Measurements from ENCODE around the gene U2AF1L4.
A peak's percentile ranks its signal among the peaks of the same experiment; 100 is the strongest.

Gene U2AF1L4

DNA sequence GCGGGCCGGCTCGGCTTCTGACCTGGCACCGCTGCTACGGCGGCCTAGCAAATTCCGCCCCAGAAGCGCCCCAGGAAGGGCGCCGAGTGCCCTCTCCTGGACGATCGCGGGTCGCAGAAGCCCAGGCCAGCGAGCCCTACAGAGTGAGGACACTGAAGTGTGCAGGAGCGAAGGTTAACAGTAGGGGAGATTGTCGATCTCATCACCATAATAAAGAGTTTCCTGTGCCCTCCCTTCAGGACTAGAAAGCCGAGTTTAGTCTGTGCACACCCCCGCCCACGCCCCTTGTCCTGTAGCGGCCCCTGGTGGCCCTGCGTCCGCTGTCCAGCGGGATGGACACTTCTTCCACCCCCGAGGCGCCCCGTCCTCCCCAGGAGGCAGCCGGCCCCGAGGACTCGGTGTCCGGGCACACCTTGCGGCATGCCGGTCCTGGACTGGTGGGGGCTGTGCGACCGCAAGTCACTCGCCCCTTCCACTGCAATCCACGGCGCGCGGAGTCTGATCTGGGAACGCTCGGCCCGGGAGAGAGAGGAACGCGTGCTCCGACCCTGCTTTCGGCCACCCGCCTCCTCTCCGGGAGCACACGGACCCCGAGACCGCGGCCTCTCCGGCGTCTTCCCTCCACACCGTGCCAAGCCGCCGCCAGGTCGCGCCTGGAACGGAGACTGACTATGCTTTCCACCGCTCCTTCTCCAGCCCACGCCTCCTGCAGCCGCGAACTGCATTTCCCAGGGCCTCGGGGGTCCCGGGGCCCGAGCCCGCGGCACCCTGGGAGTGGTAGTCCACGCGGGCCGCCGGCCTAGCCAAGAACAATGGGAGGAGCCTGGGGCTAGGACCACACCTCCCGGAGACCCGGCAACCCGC, 28.2 kb downstream of the U2AF1L4 start:
- DNase-seq, result peak; percentile 98
- H3K4me3 Mint-ChIP-seq, result peak overlapping the region; percentile 85
- peaks cover 63% of the 10 kb centered on the region for H3K4me1 Mint-ChIP-seq
- peaks cover 22% of the 10 kb centered on the region for H3K36me3 Mint-ChIP-seq
- H3K27me3 Mint-ChIP-seq, result no peaks in the 10 kb centered on the region
- peak overlapping the region; percentile 96 for H3K27ac Mint-ChIP-seq
- CTCF ChIA-PET, result interaction anchor here (1.8 to 6.7 kb wide), 2 partner anchors 19 to 23 kb away, joined by 10 to 236 read pairs; no protein-coding TSS in a partner anchor
- H3K9me3 Mint-ChIP-seq, result no peaks in the 10 kb centered on the region

DNA sequence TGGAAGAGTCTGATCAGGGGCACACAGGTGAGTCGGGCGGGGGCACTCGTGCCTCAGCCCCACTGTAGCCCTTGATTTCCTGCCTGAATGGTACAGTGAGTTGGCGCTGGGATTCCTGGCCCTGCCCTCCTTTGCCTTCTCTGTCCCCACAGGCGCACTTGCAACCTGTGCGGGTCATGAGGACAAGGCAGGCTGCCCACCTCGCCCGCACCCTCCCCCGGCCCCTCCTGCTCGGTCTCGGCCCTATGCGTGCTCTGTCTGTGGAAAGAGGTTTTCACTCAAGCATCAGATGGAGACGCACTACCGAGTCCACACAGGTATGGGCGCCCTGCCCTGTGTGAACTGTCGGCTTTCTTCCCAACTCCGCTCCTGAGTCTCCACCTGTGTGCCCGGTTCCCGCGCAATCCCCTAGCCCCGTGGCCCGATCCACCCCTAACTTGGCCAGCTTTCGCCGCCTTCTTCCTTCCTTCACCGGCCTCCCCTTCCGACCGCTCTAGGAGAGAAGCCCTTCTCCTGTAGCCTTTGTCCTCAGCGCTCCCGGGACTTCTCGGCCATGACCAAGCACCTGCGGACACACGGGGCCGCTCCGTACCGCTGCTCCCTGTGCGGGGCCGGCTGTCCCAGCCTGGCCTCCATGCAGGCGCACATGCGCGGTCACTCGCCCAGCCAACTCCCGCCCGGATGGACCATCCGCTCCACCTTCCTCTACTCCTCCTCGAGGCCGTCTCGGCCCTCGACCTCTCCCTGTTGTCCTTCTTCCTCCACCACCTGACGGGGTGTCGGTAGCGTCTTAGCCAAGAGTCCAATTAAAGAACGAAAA, 29.0 kb downstream of the U2AF1L4 start:
- H3K4me1 Mint-ChIP-seq, result peaks cover 66% of the 10 kb centered on the region
- H3K27ac Mint-ChIP-seq, result peak overlapping the region; percentile 96
- peak overlapping the region; percentile 85 for H3K4me3 Mint-ChIP-seq
- H3K27me3 Mint-ChIP-seq, result no peaks in the 10 kb centered on the region
- H3K9me3 Mint-ChIP-seq, result no peaks in the 10 kb centered on the region
- peaks cover 17% of the 10 kb centered on the region for H3K36me3 Mint-ChIP-seq
- CTCF ChIA-PET, result interaction anchor here (0.8 to 6.7 kb wide), 3 partner anchors 18 to 215 kb away, joined by 3 to 236 read pairs (median 3); no protein-coding TSS in a partner anchor
- DNase-seq, result peak; percentile 46

DNA sequence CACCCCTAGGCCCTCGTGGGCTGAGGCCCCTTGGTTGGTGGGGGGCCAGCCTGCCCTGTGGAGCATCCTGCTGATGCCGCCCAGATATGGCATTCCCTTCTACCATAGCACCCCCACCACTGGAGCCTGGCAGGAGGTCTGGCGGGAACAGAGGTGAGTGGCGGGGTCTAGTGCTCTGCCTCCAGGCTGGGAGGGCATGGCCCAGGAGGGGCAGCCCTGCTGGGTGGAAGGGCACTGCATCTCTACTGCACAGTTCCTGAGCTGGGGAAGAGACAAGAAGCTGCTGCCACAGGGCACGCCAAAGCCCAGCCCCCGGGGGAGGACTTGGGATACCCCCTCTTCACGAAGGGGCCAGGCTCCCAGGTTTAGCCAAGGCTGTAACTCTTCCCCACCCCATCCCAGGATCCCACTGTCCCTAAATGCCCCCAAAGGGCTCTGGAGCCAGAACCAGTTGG, 29.8 kb downstream of the U2AF1L4 start:
- peaks cover 17% of the 10 kb centered on the region for H3K36me3 Mint-ChIP-seq
- peak overlapping the region; percentile 85 for H3K4me3 Mint-ChIP-seq
- no peak for DNase-seq

DNA sequence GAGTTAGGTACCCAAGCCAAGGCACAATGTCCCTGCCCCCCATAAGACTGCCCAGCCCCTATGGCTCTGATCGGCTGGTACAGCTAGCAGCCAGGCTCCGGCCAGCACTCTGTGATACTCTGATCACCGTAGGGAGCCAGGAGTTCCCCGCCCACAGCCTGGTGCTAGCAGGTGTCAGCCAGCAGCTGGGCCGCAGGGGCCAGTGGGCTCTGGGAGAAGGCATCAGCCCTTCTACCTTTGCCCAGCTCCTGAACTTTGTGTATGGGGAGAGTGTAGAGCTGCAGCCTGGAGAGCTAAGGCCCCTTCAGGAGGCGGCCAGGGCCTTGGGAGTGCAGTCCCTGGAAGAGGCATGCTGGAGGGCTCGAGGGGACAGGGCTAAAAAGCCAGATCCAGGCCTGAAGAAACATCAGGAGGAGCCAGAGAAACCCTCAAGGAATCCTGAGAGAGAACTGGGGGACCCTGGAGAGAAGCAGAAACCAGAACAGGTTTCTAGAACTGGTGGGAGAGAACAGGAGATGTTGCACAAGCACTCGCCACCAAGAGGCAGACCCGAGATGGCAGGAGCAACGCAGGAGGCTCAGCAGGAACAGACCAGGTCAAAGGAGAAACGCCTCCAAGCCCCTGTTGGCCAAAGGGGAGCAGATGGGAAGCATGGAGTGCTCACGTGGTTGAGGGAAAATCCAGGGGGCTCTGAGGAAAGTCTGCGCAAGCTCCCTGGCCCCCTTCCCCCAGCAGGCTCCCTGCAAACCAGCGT, 30.4 kb downstream of the U2AF1L4 start:
- Mint-ChIP-seq H3K27me3 (no peaks in the 10 kb centered on the region), H3K4me1 (peaks cover 75% of the 10 kb centered on the region), H3K4me3 (peak overlapping the region; percentile 83), H3K9me3 (no peaks in the 10 kb centered on the region), H3K27ac (peak overlapping the region; percentile 97), H3K36me3 (peaks cover 14% of the 10 kb centered on the region)
- CTCF ChIA-PET, result interaction anchor here (0.6 to 6.7 kb wide), 3 partner anchors 17 to 166 kb away, joined by 3 to 236 read pairs (median 3); no protein-coding TSS in a partner anchor
- DNase-seq, result peak; percentile 52

More for the DNA sequence above, 29.8 kb downstream of the U2AF1L4 start:
- Mint-ChIP-seq H3K9me3 (no peaks in the 10 kb centered on the region), H3K27me3 (no peaks in the 10 kb centered on the region), H3K27ac (peak overlapping the region; percentile 96), H3K4me1 (peaks cover 74% of the 10 kb centered on the region)
- CTCF ChIA-PET, result interaction anchor here (0.8 to 6.7 kb wide), 3 partner anchors 18 to 216 kb away, joined by 3 to 236 read pairs (median 3); no protein-coding TSS in a partner anchor

DNA sequence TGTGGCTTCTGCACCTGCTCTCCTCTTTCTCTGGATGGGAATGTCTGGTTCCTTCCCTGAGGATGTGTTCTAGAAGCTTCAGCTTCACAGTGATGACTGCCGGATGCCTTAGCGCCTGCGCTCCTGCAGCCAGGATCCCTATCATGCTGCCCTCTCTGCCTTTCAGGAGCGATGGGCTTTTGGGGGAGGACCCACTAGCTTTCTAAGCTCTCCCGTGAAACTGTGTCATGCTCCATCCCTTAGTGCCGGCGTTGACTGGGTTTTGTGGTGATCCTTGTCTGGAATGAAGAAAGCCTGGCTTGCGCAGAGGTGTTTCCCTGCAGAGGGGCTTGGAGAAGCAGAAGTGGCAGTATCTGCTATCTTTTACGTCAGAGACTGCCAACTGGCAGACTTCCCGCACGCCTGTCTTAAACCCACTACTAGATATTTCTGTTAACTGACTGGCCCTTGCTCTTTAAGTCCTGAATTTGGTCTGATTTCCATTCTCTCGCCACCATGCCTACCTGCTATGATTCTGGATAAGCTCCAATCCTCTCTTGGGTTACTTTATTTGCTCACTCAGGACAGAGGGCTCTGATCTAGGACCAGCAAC, 31.2 kb downstream of the U2AF1L4 start:
- CTCF ChIA-PET, result interaction anchor here (1.3 to 6.7 kb wide), 3 partner anchors 9 to 23 kb away, joined by 4 to 236 read pairs (median 6); no protein-coding TSS in a partner anchor
- no peak for DNase-seq
- no peaks in the 10 kb centered on the region for H3K27me3 Mint-ChIP-seq
- H3K36me3 Mint-ChIP-seq, result peaks cover 14% of the 10 kb centered on the region
- H3K4me3 Mint-ChIP-seq, result peak overlapping the region; percentile 83
- peaks cover 70% of the 10 kb centered on the region for H3K4me1 Mint-ChIP-seq
- no peaks in the 10 kb centered on the region for H3K9me3 Mint-ChIP-seq
- H3K27ac Mint-ChIP-seq, result peak overlapping the region; percentile 97

DNA sequence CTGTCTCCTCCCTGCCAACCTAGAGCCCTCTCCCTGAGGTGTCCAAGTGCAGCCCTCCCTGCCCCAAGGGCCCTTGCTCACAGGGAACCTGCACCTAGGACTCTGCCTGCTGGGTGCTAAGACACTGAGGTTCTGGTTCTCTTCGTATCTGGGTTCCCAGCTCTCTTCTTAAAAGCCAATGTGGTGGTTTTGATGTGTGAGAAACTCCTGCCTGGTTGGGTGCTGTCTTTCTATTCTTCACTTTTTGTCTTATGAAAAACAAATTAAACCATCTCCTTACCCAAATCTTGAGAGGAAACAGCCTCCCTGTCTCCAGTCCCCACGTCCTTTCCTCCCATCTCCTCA, 31.7 kb downstream of the U2AF1L4 start:
- DNase-seq, result no peak
- H3K36me3 Mint-ChIP-seq, result peaks cover 14% of the 10 kb centered on the region
- CTCF ChIA-PET, result interaction anchor here (1.3 to 6.7 kb wide), 3 partner anchors 8 to 24 kb away, joined by 4 to 236 read pairs (median 6); no protein-coding TSS in a partner anchor
- peaks cover 69% of the 10 kb centered on the region for H3K4me1 Mint-ChIP-seq
- peak overlapping the region; percentile 97 for H3K27ac Mint-ChIP-seq
- no peaks in the 10 kb centered on the region for H3K27me3 Mint-ChIP-seq
- H3K4me3 Mint-ChIP-seq, result peak overlapping the region; percentile 83
- no peaks in the 10 kb centered on the region for H3K9me3 Mint-ChIP-seq

DNA sequence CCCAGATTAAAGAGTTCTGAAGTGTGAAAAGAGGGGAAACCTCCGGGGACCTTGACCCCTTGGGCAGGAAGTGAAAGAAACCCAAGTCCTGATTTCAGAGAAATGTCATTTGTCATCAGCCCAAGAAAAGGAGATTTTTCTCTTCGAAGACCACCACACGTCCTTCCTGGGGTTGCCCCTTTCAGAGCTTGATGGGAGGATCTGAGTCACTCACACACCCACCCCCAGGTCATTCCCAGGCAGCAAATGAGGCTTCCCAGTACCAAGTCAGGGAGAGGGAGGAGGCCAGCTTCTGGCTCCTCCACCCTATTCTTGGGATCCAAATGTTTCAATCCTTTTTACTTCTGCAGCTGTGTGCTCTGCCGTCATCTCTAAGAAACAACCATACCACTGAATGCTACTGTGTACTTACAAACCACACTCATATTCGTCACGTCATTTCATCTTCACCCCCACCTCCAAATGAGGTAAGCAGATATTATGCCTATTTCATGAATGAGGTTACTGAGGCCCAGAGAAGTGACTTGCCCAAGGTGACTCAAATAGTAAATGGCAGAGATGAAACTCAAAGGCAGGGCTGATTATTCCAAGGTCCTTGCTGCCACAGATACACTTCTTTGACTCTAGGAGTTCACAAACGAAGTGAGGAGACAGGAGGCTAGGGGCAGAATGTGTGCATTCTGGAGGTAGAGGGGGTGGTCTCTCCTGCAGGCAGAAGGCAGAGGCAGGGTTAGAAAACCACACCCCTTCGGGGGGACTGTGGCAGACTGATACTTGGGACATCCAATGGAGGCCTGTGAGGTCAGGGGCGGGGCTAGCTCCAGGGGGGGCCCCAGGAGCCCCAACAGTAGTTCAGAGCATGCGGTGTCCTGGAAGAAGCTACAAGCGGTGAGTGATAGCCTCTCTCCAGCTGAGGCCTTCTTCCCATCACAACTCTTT, 32.4 kb downstream of the U2AF1L4 start:
- H3K4me1 Mint-ChIP-seq, result peaks cover 71% of the 10 kb centered on the region
- peak; percentile 65 for DNase-seq
- no peaks in the 10 kb centered on the region for H3K9me3 Mint-ChIP-seq
- CTCF ChIA-PET, result interaction anchor here (1.3 to 6.7 kb wide), 4 partner anchors 7 to 35 kb away, joined by 4 to 236 read pairs (median 6); partner anchors contain the start of gene LIN37
- H3K36me3 Mint-ChIP-seq, result peaks cover 14% of the 10 kb centered on the region
- peak overlapping the region; percentile 83 for H3K4me3 Mint-ChIP-seq
- peak overlapping the region; percentile 97 for H3K27ac Mint-ChIP-seq
- H3K27me3 Mint-ChIP-seq, result no peaks in the 10 kb centered on the region

DNA sequence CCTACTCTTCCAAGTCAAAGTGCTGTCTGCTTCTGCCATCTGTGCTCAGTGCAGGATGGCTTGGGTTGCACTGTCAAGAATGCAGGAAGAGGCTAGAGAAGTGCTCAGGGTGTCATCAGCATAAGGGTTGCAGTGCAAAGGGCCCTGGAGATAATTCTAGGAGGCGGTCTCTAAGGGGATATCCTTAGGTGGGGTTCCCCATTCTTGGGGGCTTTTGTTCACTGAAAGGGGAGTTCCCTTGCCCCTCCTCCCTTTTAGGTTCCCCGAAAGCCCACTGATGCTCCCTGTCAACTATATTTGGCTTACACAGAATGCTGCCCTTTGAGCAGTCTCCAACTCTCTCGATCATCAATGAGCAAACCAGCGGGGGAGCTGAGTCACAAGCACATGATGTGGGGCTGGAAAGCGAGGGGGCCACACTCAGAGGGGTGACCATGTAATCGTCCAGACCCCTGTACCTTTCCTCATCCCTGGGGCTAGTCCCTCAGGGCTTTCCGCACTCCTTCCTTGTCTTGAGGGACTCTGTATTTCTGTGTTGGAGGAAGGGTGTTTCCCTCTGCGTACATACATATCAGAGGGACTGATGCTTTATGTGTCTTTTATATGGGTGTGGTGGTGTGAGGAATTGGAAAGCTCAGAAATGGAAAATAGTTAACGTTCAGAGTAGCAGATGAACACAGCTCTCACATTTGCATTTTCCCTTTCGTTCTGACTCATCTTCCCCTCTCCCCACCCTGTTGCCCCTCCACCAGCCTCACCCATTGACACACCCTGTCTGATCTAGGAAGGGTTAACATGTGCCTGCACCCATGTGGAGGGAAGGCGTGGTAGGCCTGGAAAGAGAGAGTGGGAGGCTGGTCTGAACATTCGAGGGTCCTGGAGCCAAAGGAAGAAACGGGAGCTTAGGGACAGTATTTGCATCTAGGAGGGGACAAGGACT, 34.2 kb downstream of the U2AF1L4 start:
- H3K36me3 Mint-ChIP-seq, result peaks cover 11% of the 10 kb centered on the region
- H3K4me1 Mint-ChIP-seq, result peaks cover 66% of the 10 kb centered on the region
- H3K4me3 Mint-ChIP-seq, result peak overlapping the region; percentile 11
- H3K9me3 Mint-ChIP-seq, result no peaks in the 10 kb centered on the region
- peak overlapping the region; percentile 97 for H3K27ac Mint-ChIP-seq
- CTCF ChIA-PET, result interaction anchor here (1.3 to 6.7 kb wide), 3 partner anchors 13 to 67 kb away, joined by 4 to 236 read pairs (median 5); partner anchors contain the start of gene LIN37
- peak; percentile 60 for DNase-seq
- H3K27me3 Mint-ChIP-seq, result no peaks in the 10 kb centered on the region

DNA sequence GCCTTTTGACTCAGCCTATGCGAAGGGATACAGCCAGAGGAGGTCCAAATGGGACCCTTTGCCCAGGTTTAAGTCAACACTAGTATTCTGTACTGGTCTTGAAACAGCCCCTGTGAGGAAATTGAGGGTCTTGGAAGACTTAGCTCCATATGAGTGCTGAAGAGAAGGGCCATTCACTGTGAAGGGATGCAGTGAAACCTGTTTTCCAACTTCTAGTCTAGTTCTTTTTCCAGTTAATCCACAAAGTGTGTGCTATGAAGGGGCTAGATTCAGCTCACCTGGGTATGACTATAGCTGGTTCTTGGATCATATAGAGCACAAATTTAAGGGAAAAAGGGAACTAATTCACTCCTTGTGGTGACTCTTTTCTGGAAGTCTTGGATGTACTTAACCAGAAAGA, 36.8 kb downstream of the U2AF1L4 start:
- Mint-ChIP-seq H3K27ac (no peak overlapping the region), H3K36me3 (peaks cover 1% of the 10 kb centered on the region), H3K4me1 (peaks cover 41% of the 10 kb centered on the region), H3K27me3 (peaks cover 9% of the 10 kb centered on the region), H3K4me3 (no peak overlapping the region), H3K9me3 (no peaks in the 10 kb centered on the region)
- CTCF ChIA-PET, result interaction anchor here (3.4 kb wide), 1 partner anchor 13 kb away, joined by 28 read pairs; no protein-coding TSS in a partner anchor
- no peak for DNase-seq

DNA sequence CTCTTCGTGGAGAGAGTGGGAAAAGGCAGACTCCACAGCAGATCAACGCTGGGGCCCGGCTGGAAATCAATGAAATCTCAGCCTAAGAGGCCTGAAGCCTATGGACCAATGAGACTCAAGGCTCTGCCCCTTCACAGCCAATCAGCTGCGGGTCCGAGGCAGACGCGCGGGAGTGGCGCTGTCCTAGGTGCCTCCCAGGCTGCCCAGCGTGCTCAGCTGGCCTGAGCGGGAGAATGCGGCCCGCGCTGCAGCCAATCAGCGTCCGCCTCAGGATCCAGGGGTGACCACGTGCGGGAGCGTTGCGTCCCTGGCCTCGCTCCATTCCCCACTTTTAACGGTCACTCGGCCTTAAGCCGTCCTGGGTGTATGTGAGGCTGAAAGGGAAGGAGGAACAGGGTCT, 41.0 kb downstream of the U2AF1L4 start, which contains the start of gene ZBTB32:
ZBTB32 (plus strand) TSS at position 341 of the 400 bp plus-strand sequence. CDS start 10,069 bp downstream, outside the sequence.
- H3K9me3 Mint-ChIP-seq, result no peaks in the 10 kb centered on the region
- no peak within 1 kb of the TSS for H3K27ac Mint-ChIP-seq
- H3K36me3 Mint-ChIP-seq, result no peaks in the 10 kb centered on the region
- H3K27me3 Mint-ChIP-seq, result peaks cover 13% of the 10 kb centered on the region
- H3K4me3 Mint-ChIP-seq, result no peak within 1 kb of the TSS
- H3K4me1 Mint-ChIP-seq, result peaks cover 19% of the 10 kb centered on the region
- CTCF ChIA-PET, result interaction anchor here (1.1 kb wide), 1 partner anchor 8 kb away, joined by 3 read pairs; no protein-coding TSS in a partner anchor
- DNase-seq, result peak; percentile 39

DNA sequence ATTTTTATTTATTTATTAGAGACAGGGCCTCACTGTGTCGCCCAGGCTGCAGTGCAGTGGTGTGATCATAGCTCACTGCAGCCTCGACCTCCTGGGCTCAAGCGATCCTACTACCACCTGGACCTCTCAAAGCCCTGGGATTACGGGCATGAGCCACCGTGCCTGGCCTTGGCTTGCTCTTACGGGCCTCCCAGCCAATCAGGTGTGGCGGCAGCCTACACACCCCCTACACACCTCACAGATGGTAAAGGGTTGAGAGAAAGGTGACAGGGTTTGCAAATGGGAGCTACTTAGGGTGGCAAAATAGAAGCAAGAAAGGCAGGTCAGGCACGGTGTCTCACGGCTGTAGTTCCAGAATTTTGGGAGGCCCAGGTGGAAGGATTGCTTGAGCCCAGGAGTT, 41.9 kb downstream of the U2AF1L4 start:
- Mint-ChIP-seq H3K27ac (no peak overlapping the region), H3K9me3 (no peaks in the 10 kb centered on the region), H3K4me1 (peaks cover 17% of the 10 kb centered on the region), H3K4me3 (no peak overlapping the region), H3K36me3 (no peaks in the 10 kb centered on the region), H3K27me3 (peaks cover 13% of the 10 kb centered on the region)
- CTCF ChIA-PET, result interaction anchor here (1.5 to 12.6 kb wide), 2 partner anchors 9 to 10 kb away, joined by 6 to 236 read pairs; no protein-coding TSS in a partner anchor
- DNase-seq, result no peak
